ENCODE results near the gene RNASEH1. TPM values are rescaled to one million over a fixed set of nuclear protein-coding genes. Genes with fewer than 3 reads are reported as not detected.
"Not testable (repeated sequence)": the region's sequence is repeated elsewhere in the genome, so short reads cannot be mapped to it uniquely, and the experiment has no call there.

RNASEH1 gene
- total RNA-seq, 2 experiments from 2014 or later: 14.6 to 24.0 TPM

DNA sequence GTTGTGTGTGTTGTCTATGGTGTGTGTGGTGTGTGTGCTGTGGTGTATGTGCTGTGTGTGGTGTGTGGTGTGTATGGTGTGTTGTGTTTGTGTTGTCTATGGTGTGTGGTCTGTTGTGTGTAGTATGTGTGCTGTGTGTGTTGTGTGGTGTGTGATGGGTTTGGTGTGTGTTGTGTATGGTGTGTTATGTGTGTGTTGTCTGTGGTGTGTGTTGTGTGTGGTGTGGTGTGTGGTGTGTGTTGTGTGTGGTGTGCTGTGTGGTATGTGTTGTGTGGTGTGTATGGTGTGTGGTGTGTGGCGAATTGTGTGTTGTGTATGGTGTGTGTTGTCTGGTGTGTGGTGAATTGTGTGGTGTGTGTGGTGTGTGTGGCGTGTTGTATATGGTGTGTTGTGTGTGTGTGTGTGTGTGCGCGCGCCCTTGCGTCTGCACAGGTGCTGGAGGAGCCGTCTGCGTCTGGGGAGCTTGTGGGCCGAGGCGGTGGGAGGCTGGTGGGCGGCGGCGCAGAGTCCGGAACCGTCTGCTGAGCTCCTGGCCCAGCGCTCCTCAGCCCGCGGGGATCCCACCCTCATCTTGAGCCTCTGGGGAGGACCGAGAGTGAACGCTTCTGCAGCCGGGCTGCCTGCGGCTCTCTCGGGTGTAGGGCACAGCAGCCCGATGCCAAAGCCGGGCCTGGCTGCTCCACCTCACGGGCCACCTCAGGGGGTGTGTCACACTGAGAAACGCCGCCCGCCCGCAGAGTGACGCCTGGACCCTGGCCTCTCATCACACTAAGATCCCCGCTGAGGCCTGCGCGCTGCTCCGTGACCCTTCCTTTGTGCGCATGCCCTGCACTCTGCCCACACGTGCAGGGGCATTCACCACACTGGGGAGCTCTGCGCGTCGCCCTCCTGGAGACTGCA lies 30.0 kb downstream of the RNASEH1 start:
- Mint-ChIP-seq H3K27ac (no peak overlapping the region), H3K27me3 (no peaks in the 10 kb centered on the region), H3K36me3 (ENCODE audit: low read depth) (no peaks in the 10 kb centered on the region), H3K4me3 (no peak overlapping the region), H3K9me3 (ENCODE audit: low read depth) (no peaks in the 10 kb centered on the region), H3K4me1 (no peaks in the 10 kb centered on the region)
- intact Hi-C loops (cut with DNase I, micrococcal nuclease): no loop called here
- ChIA-PET POLR2A (no interaction called here), CTCF (no interaction called here)
- no peak for ATAC-seq
- DNase-seq: no peak

DNA sequence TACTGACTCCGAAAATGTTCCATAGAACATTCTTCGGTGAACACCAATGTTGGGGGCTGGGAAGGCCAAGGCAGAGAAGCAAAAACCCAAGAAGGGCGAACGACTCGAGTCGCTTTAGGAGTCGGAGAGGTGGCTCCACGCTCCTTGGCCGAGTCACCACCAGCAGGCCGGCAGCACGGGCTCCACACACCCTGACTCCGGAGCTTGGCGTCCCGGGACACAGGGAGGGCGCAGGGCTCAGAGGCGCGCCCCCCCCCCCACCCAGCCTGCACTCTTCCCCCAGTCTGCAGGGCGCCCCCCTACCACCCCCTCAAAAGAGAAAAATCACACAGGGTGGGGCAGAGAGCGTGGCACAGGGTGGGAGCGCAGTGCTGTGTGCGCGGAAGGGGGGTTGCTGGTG lies 31.3 kb downstream of the RNASEH1 start:
- H3K36me3 Mint-ChIP-seq (ENCODE audit: low read depth): no peaks in the 10 kb centered on the region
- H3K4me1 Mint-ChIP-seq: peaks cover 1% of the 10 kb centered on the region
- no peaks in the 10 kb centered on the region for H3K27me3 Mint-ChIP-seq
- ChIA-PET CTCF (no interaction called here), POLR2A (no interaction called here)
- H3K9me3 Mint-ChIP-seq (ENCODE audit: low read depth): no peaks in the 10 kb centered on the region
- intact Hi-C loops (cut with DNase I, micrococcal nuclease): no loop called here
- ATAC-seq (no peak), DNase-seq (no peak)
- H3K27ac Mint-ChIP-seq: no peak overlapping the region
- no peak overlapping the region for H3K4me3 Mint-ChIP-seq

DNA sequence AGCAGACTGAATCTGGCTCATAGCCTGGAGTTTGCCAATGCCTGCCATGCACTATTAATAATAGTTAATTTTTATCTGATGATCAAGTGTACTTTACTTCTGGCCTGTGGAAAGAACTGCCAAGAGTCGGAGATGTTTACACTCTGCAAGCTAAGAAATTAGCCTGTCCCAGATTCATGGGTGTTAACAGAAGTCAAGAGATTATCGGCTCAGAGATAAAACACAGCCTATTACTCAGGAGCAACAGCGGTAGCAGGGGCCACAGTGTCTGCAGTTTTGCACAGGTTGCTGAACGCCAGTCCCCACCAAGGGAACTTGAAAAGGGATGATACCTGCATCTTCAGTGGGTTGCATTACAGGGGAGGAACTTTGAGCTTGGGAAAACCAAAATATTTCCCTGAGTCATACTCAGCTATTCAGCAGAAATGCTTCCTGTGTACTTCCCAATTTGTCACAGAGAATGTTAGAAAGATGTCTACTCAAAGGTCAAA lies 34.5 kb downstream of the RNASEH1 start:
- intact Hi-C loops (cut with DNase I, micrococcal nuclease): no loop called here
- Mint-ChIP-seq H3K9me3 (ENCODE audit: low read depth) (no peaks in the 10 kb centered on the region), H3K4me3 (no peak overlapping the region), H3K27ac (no peak overlapping the region), H3K36me3 (ENCODE audit: low read depth) (peaks cover 2% of the 10 kb centered on the region), H3K27me3 (no peaks in the 10 kb centered on the region), H3K4me1 (peaks cover 22% of the 10 kb centered on the region)
- ChIA-PET CTCF (no interaction called here), POLR2A (interaction anchor here (0.5 kb wide), 1 partner anchor 14 kb away, joined by 3 read pairs; no protein-coding TSS in a partner anchor)
- DNase-seq (no peak), ATAC-seq (no peak)

DNA sequence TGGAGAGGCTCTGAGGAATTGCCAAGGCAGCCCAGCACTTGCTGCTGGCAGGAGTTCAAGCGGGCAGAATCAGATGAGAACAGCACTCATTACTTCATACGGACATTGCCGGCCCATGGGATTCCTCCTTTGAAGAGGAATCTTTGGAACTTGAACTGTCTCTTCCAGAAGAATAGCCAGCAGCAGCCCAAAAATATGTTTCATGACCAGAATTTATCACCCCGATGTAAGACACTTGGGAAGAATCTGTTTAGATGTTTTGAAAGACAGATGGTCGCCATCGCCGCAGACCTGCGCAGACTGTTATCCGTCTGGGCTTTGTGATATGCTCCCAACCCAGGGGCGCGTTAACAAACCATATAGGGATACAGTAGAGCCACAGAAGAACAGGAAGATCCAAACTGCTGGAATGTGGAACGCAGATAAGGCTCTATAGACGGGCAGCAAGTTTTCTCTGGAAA lies 35.1 kb downstream of the RNASEH1 start:
- H3K9me3 Mint-ChIP-seq (ENCODE audit: low read depth): no peaks in the 10 kb centered on the region
- CTCF ChIA-PET: no interaction called here
- no peak for DNase-seq
- H3K4me3 Mint-ChIP-seq: no peak overlapping the region
- POLR2A ChIA-PET: no interaction called here
- no peak overlapping the region for H3K27ac Mint-ChIP-seq
- peaks cover 24% of the 10 kb centered on the region for H3K4me1 Mint-ChIP-seq
- no peak for ATAC-seq
- H3K36me3 Mint-ChIP-seq (ENCODE audit: low read depth): peaks cover 2% of the 10 kb centered on the region
- H3K27me3 Mint-ChIP-seq: no peaks in the 10 kb centered on the region
- intact Hi-C loops (cut with DNase I, micrococcal nuclease): no loop called here

DNA sequence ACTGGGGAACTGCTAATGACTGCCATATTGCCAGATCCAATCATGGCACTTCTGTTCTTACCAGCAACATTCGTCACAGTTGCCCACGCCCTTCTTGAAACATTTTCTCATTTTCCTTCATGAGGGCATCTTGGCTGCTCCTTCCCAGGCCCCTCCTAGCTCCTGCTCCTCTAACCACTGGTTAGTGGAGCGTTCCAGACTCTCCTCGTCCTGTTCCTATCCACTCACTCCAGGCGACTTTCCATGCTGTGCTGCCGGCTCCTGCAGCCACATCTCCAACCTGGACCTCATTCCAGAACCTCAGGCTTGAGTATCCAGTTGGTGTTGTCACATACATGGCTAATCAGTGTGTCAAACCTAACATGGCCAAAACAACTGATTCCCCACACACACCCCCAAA lies 37.5 kb downstream of the RNASEH1 start:
- Mint-ChIP-seq H3K4me1 (peaks cover 31% of the 10 kb centered on the region), H3K36me3 (ENCODE audit: low read depth) (peaks cover 16% of the 10 kb centered on the region), H3K27ac (peak overlapping the region; percentile 42), H3K4me3 (peak overlapping the region; percentile 84), H3K27me3 (no peaks in the 10 kb centered on the region), H3K9me3 (ENCODE audit: low read depth) (peaks cover 5% of the 10 kb centered on the region)
- no peak for ATAC-seq
- POLR2A ChIA-PET: interaction anchor here (0.6 to 0.9 kb wide), 2 partner anchors 37 kb away, joined by 3 to 6 read pairs; partner anchors contain the start of gene RNASEH1
- intact Hi-C loops (cut with DNase I, micrococcal nuclease): no loop called here
- CTCF ChIA-PET: no interaction called here
- DNase-seq: no peak

DNA sequence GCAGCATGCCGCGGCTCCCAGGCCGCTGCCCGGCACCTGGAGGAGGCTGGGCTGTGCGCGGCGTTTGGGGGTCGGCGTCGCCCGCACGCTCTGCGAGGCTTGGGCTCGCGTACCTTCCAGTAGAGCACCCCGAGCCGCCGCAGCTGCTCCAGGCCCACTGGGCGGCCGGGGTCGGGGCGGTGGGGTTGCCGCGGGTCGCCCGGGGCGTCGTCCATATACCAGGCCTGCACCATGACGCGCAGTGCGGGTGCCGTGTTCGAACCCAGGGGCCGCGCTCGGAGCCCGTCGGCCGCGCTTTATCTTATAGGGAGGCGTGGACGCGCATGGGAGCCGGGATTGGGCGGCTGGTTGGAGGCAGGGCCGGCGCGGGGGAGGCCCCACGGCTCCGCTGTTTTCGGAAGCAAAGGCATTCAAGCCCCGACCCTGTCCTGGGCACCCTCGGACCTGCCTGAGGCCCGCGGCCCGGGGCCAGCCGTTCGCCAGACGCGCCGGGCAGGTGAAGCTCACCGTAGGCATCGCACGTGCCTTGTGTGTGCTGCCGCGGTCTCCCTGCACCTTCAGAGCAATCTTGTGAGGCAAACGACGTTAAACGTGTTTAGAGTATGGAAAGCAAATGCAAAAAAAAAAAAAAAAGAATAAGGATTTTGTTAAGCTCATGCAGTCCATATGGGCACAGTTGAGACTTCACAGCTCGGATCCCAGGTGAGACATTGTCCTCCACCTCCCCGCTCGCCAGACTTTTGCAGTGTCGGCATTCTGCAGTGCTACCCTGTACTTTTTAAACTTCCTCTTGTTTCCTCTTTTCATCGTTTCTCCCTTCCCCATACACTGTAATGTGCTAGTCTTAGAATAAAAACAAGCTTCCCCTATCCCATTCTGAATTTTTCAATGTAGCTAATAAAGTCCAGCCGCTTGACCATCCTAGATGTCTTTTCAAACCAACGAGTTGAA lies 38.6 kb downstream of the RNASEH1 start, which contains the start of gene ADI1:
Gene ADI1, minus strand, starts transcription at position 277 of the 951 bp plus-strand sequence. Its CDS starts 44 bp downstream, at position 233.
- intact Hi-C loops (cut with DNase I, micrococcal nuclease): loop anchor here (1.0 to 5.0 kb wide), 7 partner anchors 39 to 907 kb away; partner anchors contain the start of genes EIPR1 (in 2 of the 2), RNASEH1 (in 2 of the 2) and RPS7 (in 2 of the 2)
- peak; percentile 91 for DNase-seq
- H3K9me3 Mint-ChIP-seq (ENCODE audit: low read depth): peaks cover 9% of the 10 kb centered on the region
- peaks cover 23% of the 10 kb centered on the region for H3K36me3 Mint-ChIP-seq (ENCODE audit: low read depth)
- H3K4me3 Mint-ChIP-seq: peak within 1 kb of the TSS; percentile 84
- ChIA-PET POLR2A (interaction anchor here (0.6 to 1.0 kb wide), 4 partner anchors 32 to 132 kb away, joined by 3 to 6 read pairs (median 5); partner anchors contain the start of gene RNASEH1), CTCF (no interaction called here)
- H3K27me3 Mint-ChIP-seq: no peaks in the 10 kb centered on the region
- peak within 1 kb of the TSS; percentile 91 for H3K27ac Mint-ChIP-seq
- H3K4me1 Mint-ChIP-seq: peaks cover 31% of the 10 kb centered on the region
- ATAC-seq: peak; percentile 81

DNA sequence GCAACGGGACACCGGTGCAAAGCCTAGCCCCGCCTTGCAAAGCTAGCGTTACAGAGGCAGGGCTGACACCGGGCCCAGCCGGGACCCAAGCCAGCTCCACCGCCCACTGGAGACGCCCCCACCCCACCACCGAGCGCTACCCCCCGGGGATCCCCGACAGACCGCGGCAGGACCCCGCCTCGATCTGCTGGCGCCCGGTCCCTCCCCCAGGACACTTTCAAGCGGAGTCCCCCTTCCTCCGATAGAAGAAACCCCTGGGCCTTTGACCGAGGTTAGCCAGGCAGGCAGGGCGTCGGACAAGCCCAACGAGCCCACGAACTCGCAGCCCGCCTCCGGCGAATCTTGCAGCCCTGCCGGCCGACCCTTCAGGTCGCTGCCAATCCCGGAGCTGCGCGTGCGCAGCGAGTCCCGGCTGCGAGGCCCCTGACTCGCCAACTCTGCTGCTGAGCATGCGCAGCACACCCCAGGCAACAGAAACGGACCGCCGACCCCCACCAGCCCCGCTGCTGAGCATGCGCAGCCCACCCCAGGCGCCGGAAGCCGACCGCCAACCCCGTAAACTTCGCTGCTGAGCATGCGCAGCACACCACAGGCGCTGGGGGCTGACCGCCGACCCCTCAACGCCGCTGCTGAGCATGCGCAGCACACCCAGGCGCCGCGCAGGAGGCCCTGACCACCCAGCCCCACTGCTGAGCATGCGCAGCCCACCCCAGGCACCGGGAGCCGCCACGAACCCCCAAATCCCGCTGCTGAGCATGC lies 39.5 kb downstream of the RNASEH1 start:
- intact Hi-C loops (cut with DNase I, micrococcal nuclease): loop anchor here (1.0 to 5.0 kb wide), 7 partner anchors 40 to 906 kb away; partner anchors contain the start of genes EIPR1 (in 2 of the 2), RNASEH1 (in 2 of the 2) and RPS7 (in 2 of the 2)
- ChIA-PET POLR2A (interaction anchor here (0.9 to 1.0 kb wide), 2 partner anchors 40 to 133 kb away, joined by 5 read pairs; partner anchors contain the start of gene RNASEH1), CTCF (interaction anchor here (1.5 kb wide), 1 partner anchor 133 kb away, joined by 3 read pairs; no protein-coding TSS in a partner anchor)
- H3K9me3 Mint-ChIP-seq (ENCODE audit: low read depth): peaks cover 13% of the 10 kb centered on the region
- H3K27ac Mint-ChIP-seq: peak overlapping the region; percentile 83
- H3K4me3 Mint-ChIP-seq: peak overlapping the region; percentile 84
- H3K36me3 Mint-ChIP-seq (ENCODE audit: low read depth): peaks cover 32% of the 10 kb centered on the region
- no peaks in the 10 kb centered on the region for H3K27me3 Mint-ChIP-seq
- DNase-seq (peak; percentile 99), ATAC-seq (peak; percentile 83)
- H3K4me1 Mint-ChIP-seq: peaks cover 38% of the 10 kb centered on the region

DNA sequence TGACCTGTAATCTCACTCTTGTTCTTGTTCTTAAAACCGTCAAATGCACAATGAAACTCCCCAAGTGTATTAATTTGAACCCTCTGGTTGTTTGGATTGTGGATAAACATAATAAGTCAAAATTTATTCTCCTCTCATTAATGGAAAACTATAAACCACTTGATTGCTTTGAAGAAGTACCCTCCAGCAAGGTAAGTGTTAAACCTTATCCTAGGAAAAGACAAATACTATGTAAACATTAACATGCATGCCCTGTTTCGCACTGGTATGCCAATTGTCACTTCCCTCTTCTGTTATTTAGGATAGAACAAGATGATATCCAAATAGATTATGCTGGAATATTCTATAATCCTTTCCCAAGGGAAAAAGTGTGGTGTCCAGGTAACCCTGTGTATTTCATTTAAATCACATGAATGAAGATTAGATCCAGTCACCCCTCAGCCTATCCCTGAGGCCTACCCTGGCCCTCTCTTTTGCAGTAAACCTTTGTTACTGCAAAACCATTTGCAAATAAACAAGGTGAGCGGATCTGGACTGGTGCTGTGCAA lies 40.1 kb downstream of the RNASEH1 start:
- CTCF ChIA-PET: interaction anchor here (1.5 kb wide), 1 partner anchor 134 kb away, joined by 3 read pairs; no protein-coding TSS in a partner anchor
- DNase-seq (no peak), ATAC-seq (no peak)
- intact Hi-C loops (cut with DNase I, micrococcal nuclease): loop anchor here (2.0 to 5.0 kb wide), 2 partner anchors 133 to 906 kb away; no protein-coding TSS in a partner anchor
- POLR2A ChIA-PET: interaction anchor here (1.0 kb wide), 1 partner anchor 40 kb away, joined by 5 read pairs; the partner anchor contains the start of gene RNASEH1
- Mint-ChIP-seq H3K36me3 (ENCODE audit: low read depth) (peaks cover 37% of the 10 kb centered on the region), H3K4me1 (peaks cover 38% of the 10 kb centered on the region), H3K27me3 (no peaks in the 10 kb centered on the region), H3K9me3 (ENCODE audit: low read depth) (peaks cover 13% of the 10 kb centered on the region), H3K4me3 (peak overlapping the region; percentile 84), H3K27ac (peak overlapping the region; percentile 83)

DNA sequence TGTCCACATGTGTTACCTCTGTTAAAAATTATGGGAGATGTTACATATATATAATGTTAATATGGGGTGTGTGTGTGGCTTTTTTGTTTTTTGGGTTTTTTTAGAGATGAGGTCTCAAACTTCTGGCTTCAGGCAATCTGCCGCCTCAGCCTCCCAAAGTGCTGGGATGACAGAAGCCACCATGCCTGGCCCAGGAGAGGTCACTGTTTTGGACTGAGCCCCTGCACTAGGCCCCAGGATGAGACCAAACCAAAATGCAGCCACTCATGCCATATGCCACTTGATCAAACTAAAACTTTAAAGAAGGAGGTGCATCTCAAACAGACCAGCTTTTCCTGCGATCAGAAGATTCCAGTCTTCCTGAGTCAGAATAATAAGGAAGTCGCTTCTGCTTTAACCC lies 41.3 kb downstream of the RNASEH1 start:
- ATAC-seq: no peak
- H3K4me3 Mint-ChIP-seq: no peak overlapping the region
- H3K27me3 Mint-ChIP-seq: no peaks in the 10 kb centered on the region
- H3K9me3 Mint-ChIP-seq (ENCODE audit: low read depth): peaks cover 13% of the 10 kb centered on the region
- H3K4me1 Mint-ChIP-seq: peaks cover 36% of the 10 kb centered on the region
- ChIA-PET POLR2A (no interaction called here), CTCF (interaction anchor here (1.2 kb wide), 1 partner anchor 62 kb away, joined by 3 read pairs; no protein-coding TSS in a partner anchor)
- DNase-seq: no peak
- H3K27ac Mint-ChIP-seq: no peak overlapping the region
- intact Hi-C loops (cut with DNase I, micrococcal nuclease): loop anchor here in 1 of 2 experiments (5.0 kb wide), 1 partner anchor 905 kb away; no protein-coding TSS in a partner anchor
- peaks cover 48% of the 10 kb centered on the region for H3K36me3 Mint-ChIP-seq (ENCODE audit: low read depth)

DNA sequence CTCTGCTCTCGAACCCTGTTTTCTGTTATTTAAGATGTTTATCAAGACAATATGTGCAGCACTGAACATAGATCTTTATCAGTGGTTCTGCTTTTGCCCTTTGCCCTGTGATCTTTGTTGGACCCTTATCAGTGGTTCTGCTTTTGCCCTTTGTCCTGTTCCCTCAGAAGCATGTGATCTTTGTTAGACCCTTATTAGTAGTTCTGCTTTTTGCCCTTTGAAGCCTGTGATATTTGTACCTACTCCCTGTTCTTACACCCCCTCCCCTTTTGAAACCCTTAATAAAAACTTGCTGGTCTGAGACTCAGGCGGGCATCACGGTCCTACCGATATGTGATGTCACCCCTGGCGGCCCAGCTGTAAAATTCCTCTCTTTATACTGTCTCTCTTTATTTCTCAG lies 42.7 kb downstream of the RNASEH1 start:
- ATAC-seq, H3K27ac Mint-ChIP-seq, H3K27me3 Mint-ChIP-seq, CTCF ChIA-PET, POLR2A ChIA-PET, H3K4me3 Mint-ChIP-seq, DNase-seq: not testable (repeated sequence)
- Mint-ChIP-seq H3K4me1 (peaks cover 23% of the 10 kb centered on the region), H3K36me3 (ENCODE audit: low read depth) (peaks cover 59% of the 10 kb centered on the region), H3K9me3 (ENCODE audit: low read depth) (peaks cover 17% of the 10 kb centered on the region)
- intact Hi-C loops (cut with DNase I, micrococcal nuclease): loop anchor here in 1 of 2 experiments (5.0 kb wide), 1 partner anchor 903 kb away; no protein-coding TSS in a partner anchor
